Kasumi-1 (cell line): ENCODE results near the gene UBL3.

Source experiments
- DNase-seq, 2 experiments: peaks; one replicate each; lab custom pipeline; 2025; lab: John Stamatoyannopoulos, UW

Gene UBL3

DNA sequence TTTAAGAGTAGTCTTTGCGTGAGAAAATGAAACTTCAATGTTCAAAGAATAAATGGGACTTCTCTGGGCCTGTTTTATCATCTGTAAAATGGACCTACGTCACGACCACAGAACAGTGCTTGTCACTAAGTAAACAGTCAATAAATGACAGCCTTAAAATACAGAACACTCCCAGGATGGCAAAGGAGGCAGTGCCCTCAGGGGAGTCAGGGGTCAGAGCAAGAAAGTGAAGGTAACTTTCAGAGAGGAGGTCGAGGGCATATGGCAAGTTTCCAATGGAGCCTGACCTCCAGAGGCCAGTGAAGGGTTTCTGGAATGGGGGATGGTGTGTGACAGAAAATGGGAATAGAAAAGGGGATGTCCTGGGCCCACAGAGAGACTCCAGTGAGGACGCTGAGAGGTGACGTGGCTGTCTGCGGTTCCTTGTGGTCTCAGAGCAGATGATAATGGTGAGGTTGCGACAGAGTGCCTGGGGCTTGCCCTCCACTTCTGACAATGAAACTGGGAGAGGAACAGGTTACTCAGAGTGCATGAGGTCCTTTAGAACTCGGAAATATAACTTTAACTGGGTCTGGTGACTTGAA lies 91.8 kb downstream of the UBL3 start:
- DNase-seq: peak; percentile 63 to 75

GRCh38 chr13:29756506-29756905 lies 93.9 kb downstream of the UBL3 start:
- DNase-seq: no peak

GRCh38 chr13:29754473-29754806 lies 96.0 kb downstream of the UBL3 start:
- DNase-seq: no peak

- DNase-seq: no peak
Observed at GRCh38 chr13:29753618-29754472, 96.6 kb downstream of the UBL3 start.

GRCh38 chr13:29752175-29752574 lies 98.2 kb downstream of the UBL3 start:
- DNase-seq: no peak

DNA sequence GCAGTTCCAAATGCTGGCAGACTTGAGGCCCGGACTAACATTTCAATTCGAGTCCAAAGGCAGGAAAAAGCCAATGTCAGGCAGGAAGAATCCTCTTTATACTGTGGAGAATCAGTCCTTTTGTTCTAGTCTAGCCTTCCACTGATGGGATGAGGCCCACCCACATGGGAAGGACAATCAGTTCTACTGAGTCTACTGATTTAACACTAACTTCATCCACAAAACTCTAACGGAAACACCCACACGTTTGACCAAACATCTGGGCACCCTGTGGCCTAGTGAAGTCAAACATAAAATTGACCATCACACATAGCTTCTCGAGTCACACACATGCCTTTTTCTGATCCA lies 100.3 kb downstream of the UBL3 start:
- DNase-seq: no peak

DNA sequence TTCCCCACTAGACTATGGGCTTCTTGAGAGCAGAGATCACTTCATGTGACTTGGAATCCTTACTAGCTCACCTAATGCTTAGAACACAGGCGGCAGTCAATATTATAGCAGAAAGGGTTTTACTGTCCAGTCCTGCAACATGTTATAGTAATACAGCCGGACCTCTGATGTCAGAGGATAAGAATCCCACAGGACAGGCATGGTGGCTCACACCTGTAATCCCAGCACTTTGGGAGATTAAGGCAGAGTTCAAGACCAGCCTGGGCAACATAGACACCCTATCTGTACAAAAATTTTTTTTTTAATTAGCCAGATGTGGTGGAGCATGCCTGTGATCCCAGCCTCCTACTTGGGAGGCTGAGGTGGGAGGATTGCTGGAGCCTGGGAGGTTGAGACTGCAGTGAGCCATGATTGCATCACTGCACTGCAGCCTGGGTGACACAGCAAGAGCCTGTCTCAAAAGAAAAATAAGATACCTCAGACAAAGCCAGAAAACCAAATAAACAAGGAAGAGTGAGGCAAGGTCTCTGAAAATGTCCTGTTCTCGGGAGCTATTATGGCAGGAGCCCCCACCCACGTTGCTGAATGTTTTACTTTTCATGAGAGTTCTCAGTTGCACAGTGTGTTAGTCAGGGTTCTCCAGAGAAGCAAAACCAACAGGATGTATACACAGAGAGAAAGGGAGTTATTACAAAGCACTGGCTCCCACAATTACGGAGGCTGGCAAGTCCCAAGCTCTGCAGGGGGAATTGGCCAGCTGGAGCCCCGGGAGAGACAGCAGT lies 100.8 kb downstream of the UBL3 start:
- no peak for DNase-seq

- no peak for DNase-seq
Observed at GRCh38 chr13:29748097-29748496, 102.3 kb downstream of the UBL3 start.

DNA sequence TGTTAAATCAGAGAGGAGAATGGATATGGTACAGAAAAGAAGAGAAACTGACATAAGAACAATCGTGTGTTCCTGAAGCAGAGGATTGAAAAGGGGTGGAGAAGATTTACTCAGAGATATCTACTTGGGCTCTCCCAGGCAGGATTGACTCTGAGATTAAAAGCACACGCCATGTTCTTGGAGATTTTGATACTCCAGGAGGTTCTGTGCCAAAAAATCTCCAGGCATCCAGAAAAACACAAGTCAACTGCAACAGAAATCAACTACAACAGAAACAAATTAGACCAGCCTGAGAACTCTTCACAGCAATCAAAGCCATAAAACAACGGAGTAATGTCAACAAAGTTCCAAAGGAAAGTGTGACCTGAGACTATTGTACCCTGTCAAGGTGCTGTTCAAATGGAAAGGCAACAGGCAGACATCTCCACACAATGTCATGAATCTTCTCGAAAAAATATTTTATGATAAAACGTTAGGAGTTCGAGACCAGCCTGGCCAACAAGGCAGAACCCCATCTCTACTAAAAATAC lies 104.2 kb downstream of the UBL3 start:
- DNase-seq: no peak

- no peak for DNase-seq
Observed at GRCh38 chr13:29745704-29746103, 104.7 kb downstream of the UBL3 start.

DNA sequence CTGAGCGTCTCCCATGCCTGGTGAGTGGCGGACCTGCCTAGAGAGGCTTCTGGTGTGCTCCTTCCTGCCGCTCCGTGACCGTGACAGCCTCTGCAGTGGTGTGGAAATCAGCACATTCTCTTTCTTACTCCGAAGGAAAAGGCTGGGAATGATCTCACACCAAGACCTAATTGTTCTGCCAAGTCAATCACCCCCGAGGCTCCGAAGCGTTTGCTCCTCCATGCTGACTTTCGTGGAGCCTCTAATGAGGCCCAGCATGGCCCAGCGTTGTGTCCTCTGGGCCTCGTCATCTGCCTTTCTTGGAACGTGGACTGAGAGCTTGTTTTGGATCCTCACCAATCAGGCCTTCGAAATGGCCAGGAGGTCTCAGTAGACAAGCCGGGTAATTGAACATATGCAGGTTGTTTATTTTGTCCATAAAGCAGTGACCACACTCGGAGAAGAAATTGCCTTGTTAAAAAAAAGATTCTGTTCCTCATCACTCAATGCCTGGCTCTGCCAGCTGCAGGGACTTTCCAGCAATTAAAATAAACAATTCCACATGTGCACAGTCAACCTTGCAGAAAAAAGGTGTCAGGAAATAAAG lies 107.1 kb downstream of the UBL3 start:
- no peak for DNase-seq

- DNase-seq: no peak
Observed at GRCh38 chr13:29740961-29741360, 109.5 kb downstream of the UBL3 start.

DNA sequence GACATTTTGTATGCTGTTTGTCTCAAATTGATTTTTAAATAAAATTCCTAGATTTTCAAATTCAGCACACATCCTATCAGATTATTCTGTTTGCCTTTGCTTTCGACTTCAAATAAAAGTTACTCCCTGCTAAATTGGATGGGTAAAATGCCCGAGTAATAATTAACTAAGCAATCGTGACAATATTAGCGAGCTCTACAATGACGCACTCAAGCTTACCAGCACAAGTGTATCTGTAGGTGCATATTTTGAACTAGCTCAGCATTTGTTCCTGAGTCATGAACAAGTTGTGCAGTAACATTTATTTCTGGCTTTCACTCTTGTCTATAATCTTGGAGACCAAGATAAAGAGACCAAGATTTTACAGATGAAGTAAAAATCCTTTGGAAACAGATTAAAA lies 113.4 kb downstream of the UBL3 start:
- DNase-seq: no peak

- peak; percentile 58 to 69 for DNase-seq
Observed at GRCh38 chr13:29733147-29733611, 117.2 kb downstream of the UBL3 start.

GRCh38 chr13:29730253-29730652 lies 120.2 kb downstream of the UBL3 start:
- no peak for DNase-seq

DNA sequence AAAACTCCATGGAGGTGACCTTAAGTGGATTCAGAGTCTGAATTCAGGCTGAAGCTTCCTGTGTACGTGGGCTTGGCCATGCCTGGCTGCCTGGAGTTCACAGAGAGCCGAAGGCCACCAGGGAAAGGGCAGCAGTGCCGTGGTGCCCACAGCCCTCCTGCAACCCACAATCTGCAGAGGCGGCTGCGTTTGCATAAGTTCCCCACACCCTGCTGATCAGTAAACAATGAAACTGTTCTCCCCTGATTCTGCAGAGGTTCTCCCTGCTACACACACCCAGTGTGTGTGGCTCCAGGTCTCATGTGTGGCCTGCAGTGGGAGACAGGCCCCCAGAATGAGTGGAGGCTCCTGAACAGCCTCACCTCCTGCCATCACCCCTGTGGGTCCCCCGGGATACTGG lies 128.0 kb downstream of the UBL3 start:
- no peak for DNase-seq

DNA sequence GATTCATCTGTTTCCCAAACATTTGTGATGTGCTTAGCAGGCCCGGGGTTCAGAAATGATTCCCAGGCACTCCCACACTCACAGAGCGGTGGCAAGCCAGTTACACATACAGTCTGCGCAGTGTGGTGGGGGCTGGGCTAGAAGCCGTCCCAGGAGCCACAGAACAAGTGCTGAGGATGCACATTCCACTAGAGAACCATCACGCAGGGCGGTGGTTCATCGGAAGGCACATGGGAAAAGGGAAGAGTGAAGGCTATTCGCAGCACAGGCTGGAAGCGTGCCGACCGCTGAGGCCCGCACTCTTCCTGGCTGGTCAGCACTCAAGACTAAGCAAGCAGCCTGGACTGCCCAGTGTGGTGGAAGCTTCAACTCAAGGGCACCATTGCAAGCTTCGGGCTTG lies 128.7 kb downstream of the UBL3 start:
- no peak for DNase-seq

- DNase-seq: no peak
Observed at GRCh38 chr13:29718694-29719093, 131.7 kb downstream of the UBL3 start.

- DNase-seq: no peak
Observed at GRCh38 chr13:29716493-29716892, 133.9 kb downstream of the UBL3 start.
